Measurements from ENCODE around the gene DENND10. TPM values are rescaled to one million over a fixed set of nuclear protein-coding genes. Genes with fewer than 3 reads are reported as not detected.

DENND10 gene
- total and polyA plus RNA-seq, 2 experiments from 2014 or later: 41.4 to 41.8 TPM

DNA sequence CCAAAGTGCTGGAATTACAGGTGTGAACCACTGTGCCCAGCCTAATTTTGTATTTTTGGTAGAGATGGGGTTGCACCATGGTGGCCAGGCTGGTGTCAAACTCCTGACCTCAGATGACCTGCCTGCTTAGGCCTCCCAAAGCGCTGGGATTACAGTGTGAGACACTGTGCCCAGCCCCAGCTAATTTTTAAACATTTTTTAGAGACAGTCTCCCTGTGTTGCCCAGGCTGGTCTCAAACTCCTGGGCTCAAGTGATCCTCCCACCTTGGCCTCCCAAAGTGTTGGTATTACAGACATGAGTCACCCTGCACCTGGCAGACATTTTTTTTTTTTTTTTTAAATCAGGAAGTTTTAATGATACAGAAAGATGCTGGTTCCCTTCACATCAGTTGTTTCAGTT, 15.5 kb downstream of the DENND10 start:
- DNase-seq (ENCODE audit: low spot score): no peak
- Mint-ChIP-seq H3K36me3 (ENCODE audit: low read depth) (peaks cover 65% of the 10 kb centered on the region), H3K4me1 (no peaks in the 10 kb centered on the region), H3K4me3 (no peak overlapping the region), H3K27me3 (ENCODE audit: insufficient read depth, low read depth, poor library complexity) (no peaks in the 10 kb centered on the region), H3K27ac (no peak overlapping the region), H3K9me3 (no peaks in the 10 kb centered on the region)
- H2AFZ ChIP-seq: no peak overlapping the region
- no peak overlapping the region for H3K4me2 ChIP-seq
- ATAC-seq: no peak
- peaks cover 32% of the 10 kb centered on the region for H3K36me3 ChIP-seq (ENCODE audit: insufficient read depth)
- H3K9me2 ChIP-seq (ENCODE audit: insufficient read depth): no peaks in the 10 kb centered on the region
- no peaks in the 10 kb centered on the region for H3K27me3 ChIP-seq (ENCODE audit: insufficient read depth)
- no peaks in the 10 kb centered on the region for H3K79me2 ChIP-seq (replicated peaks; ENCODE audit: insufficient read depth)
- peaks cover 11% of the 10 kb centered on the region for H4K20me1 ChIP-seq (replicated peaks; ENCODE audit: insufficient read depth)
- H3K4me1 ChIP-seq (ENCODE audit: insufficient read depth): no peaks in the 10 kb centered on the region
- H3F3A ChIP-seq (replicated peaks; ENCODE audit: low read depth): no peaks in the 10 kb centered on the region
- no peak for TF ChIP-seq JUNB (IDR thresholded peaks at IDR 0.05; ENCODE audit: unreplicated experiment)
- no peak overlapping the region for H3K4me3 ChIP-seq
- H3K27ac ChIP-seq (ENCODE audit: low read depth): no peak overlapping the region

DNA sequence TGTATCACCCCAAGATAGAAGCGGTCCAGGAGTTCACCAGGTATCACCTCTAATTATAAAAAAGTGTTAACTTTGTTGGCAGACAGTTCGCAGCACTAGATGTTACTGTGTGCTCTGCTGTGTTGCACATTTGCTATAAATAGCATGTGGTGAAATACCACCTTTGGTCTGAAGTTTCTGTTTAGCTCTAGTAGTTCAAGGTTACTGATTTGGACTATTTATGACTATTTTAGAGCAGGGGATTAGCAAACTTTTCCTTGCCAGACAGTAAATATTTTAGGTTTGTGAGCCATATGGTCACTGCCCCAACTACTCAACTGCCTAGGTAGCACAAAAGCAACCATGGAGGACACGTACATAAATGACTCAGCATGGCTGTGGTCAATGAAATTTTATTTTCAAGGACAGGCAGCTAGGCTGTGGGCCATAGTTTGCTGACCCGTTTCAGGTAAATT, 16.5 kb downstream of the DENND10 start:
- Histone ChIP-seq H4K20me1 (replicated peaks; ENCODE audit: insufficient read depth) (peaks cover 11% of the 10 kb centered on the region), H3K36me3 (ENCODE audit: insufficient read depth) (peaks cover 27% of the 10 kb centered on the region), H2AFZ (no peak overlapping the region), H3K4me1 (ENCODE audit: insufficient read depth) (no peaks in the 10 kb centered on the region), H3K27ac (ENCODE audit: low read depth) (no peak overlapping the region), H3K4me3 (no peak overlapping the region), H3K4me2 (no peak overlapping the region), H3F3A (replicated peaks; ENCODE audit: low read depth) (no peaks in the 10 kb centered on the region), H3K79me2 (replicated peaks; ENCODE audit: insufficient read depth) (no peaks in the 10 kb centered on the region), H3K27me3 (ENCODE audit: insufficient read depth) (no peaks in the 10 kb centered on the region), H3K9me2 (ENCODE audit: insufficient read depth) (no peaks in the 10 kb centered on the region)
- Mint-ChIP-seq H3K27ac (no peak overlapping the region), H3K27me3 (ENCODE audit: insufficient read depth, low read depth, poor library complexity) (no peaks in the 10 kb centered on the region), H3K4me1 (no peaks in the 10 kb centered on the region), H3K36me3 (ENCODE audit: low read depth) (peaks cover 57% of the 10 kb centered on the region), H3K9me3 (no peaks in the 10 kb centered on the region), H3K4me3 (no peak overlapping the region)
- no peak for TF ChIP-seq JUNB (IDR thresholded peaks at IDR 0.05; ENCODE audit: unreplicated experiment)
- TF ChIP-seq CREB1 (CRISPR knock-in tag; IDR thresholded peaks at IDR 0.05; ENCODE audit: low read depth): no peak
- TF ChIP-seq, protein P1, sequence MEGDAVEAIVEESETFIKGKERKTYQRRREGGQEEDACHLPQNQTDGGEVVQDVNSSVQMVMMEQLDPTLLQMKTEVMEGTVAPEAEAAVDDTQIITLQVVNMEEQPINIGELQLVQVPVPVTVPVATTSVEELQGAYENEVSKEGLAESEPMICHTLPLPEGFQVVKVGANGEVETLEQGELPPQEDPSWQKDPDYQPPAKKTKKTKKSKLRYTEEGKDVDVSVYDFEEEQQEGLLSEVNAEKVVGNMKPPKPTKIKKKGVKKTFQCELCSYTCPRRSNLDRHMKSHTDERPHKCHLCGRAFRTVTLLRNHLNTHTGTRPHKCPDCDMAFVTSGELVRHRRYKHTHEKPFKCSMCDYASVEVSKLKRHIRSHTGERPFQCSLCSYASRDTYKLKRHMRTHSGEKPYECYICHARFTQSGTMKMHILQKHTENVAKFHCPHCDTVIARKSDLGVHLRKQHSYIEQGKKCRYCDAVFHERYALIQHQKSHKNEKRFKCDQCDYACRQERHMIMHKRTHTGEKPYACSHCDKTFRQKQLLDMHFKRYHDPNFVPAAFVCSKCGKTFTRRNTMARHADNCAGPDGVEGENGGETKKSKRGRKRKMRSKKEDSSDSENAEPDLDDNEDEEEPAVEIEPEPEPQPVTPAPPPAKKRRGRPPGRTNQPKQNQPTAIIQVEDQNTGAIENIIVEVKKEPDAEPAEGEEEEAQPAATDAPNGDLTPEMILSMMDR (conservative IDR thresholded peaks at IDR 0.05; ENCODE audit: low read depth in 2 of 2): no peak
- TF ChIP-seq POLR2AphosphoS5 (IDR thresholded peaks at IDR 0.05; ENCODE audit: low read depth): no peak
- no peak for TF ChIP-seq ZNF114 (CRISPR knock-in tag; IDR thresholded peaks at IDR 0.05)
- ATAC-seq (no peak), DNase-seq (ENCODE audit: low spot score) (no peak)

DNA sequence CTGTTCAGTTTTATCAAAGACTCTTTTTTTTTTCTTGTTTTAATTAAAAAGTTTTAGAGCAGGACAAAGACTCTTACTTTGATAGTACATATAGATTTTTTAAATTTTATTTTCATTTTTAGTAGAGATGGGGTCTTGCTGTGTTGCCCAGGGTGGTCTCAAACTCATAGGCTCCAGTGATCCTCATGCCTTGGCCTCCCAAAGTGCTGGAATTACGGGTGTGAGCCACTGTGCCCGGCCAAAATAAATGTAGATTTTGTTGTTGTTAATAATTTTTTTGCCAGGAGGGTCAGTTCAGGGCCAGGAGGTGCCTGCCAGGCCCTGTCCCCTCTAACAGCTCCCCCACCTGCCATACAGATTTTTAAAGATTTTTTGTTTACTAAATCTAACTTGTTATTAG, 17.0 kb downstream of the DENND10 start:
- Histone ChIP-seq H2AFZ (no peak overlapping the region), H3K27me3 (ENCODE audit: insufficient read depth) (no peaks in the 10 kb centered on the region), H3K36me3 (ENCODE audit: insufficient read depth) (peaks cover 27% of the 10 kb centered on the region), H3K4me1 (ENCODE audit: insufficient read depth) (no peaks in the 10 kb centered on the region), H3K4me2 (no peak overlapping the region), H3K27ac (ENCODE audit: low read depth) (no peak overlapping the region), H3F3A (replicated peaks; ENCODE audit: low read depth) (no peaks in the 10 kb centered on the region), H3K9me2 (ENCODE audit: insufficient read depth) (no peaks in the 10 kb centered on the region), H3K4me3 (no peak overlapping the region), H4K20me1 (replicated peaks; ENCODE audit: insufficient read depth) (peaks cover 15% of the 10 kb centered on the region), H3K79me2 (replicated peaks; ENCODE audit: insufficient read depth) (no peaks in the 10 kb centered on the region)
- H3K4me3 Mint-ChIP-seq: no peak overlapping the region
- H3K36me3 Mint-ChIP-seq (ENCODE audit: low read depth): peaks cover 59% of the 10 kb centered on the region
- no peaks in the 10 kb centered on the region for H3K27me3 Mint-ChIP-seq (ENCODE audit: insufficient read depth, low read depth, poor library complexity)
- H3K27ac Mint-ChIP-seq: no peak overlapping the region
- TF ChIP-seq, protein P2, sequence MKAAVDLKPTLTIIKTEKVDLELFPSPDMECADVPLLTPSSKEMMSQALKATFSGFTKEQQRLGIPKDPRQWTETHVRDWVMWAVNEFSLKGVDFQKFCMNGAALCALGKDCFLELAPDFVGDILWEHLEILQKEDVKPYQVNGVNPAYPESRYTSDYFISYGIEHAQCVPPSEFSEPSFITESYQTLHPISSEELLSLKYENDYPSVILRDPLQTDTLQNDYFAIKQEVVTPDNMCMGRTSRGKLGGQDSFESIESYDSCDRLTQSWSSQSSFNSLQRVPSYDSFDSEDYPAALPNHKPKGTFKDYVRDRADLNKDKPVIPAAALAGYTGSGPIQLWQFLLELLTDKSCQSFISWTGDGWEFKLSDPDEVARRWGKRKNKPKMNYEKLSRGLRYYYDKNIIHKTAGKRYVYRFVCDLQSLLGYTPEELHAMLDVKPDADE (IDR thresholded peaks at IDR 0.05): no peak
- no peak for TF ChIP-seq STAT1 (IDR thresholded peaks at IDR 0.05; ENCODE audit: unreplicated experiment)
- no peak for TF ChIP-seq POLR2AphosphoS5 (IDR thresholded peaks at IDR 0.05; ENCODE audit: low read depth)
- no peaks in the 10 kb centered on the region for H3K9me3 Mint-ChIP-seq
- DNase-seq (ENCODE audit: low spot score) (no peak), ATAC-seq (no peak)
- H3K4me1 Mint-ChIP-seq: no peaks in the 10 kb centered on the region

Data from GM23338 (cell line).